ENCODE measurements around the gene PPP1R12B. TPM values are rescaled to one million over a fixed set of nuclear protein-coding genes. Genes with fewer than 3 reads are reported as not detected.
"Not testable (repeated sequence)": the region's sequence is repeated elsewhere in the genome, so short reads cannot be mapped to it uniquely, and the experiment has no call there.

The PPP1R12B gene
- total and polyA plus RNA-seq, 4 donors: 31.1 to 47.0 (median 39.2) TPM

DNA sequence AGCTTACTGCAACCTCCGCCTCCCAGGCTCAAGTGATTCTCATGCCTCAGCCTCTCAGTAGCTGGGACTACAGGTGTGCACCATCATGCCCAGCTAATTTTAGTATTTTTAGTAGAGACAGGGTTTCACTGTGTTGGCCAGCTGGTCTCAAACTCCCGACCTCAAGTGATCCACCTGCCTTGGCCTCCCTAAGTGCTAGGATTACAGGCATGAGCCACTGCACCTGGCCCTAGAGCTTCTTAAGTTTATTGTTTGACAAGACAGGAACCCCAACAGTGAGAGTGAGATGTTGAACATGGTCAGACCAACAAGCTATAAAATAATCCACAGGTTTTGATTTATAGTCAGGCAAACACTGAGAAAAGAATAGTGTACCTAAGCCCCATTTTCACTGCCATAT is 83.8 kb downstream of the PPP1R12B start:
- H3K27ac ChIP-seq (ENCODE audit: low read depth, low read length); H3K4me3 ChIP-seq (ENCODE audit: low read depth, low read length); H3K36me3 ChIP-seq (ENCODE audit: control insufficient read depth, insufficient read depth, low read length); H3K27me3 ChIP-seq (ENCODE audit: control insufficient read depth, insufficient read depth, low read length); DNase-seq (ENCODE audit: low read depth in 4 of 6, low spot score in 6 of 6); H3K9me3 ChIP-seq (ENCODE audit: control insufficient read depth, insufficient read depth, low read length); H3K4me1 ChIP-seq (ENCODE audit: control insufficient read depth, insufficient read depth, low read length): not testable (repeated sequence)
- WGBS (ENCODE audit: insufficient coverage): 90% methylated on average over 1 of the region's 2 CpGs

GRCh38 chr1:202433155-202434043 is 84.9 kb downstream of the PPP1R12B start:
- DNase-seq (ENCODE audit: low read depth in 4 of 6, low spot score in 6 of 6): no peak
- Histone ChIP-seq H3K4me1 (ENCODE audit: control insufficient read depth, insufficient read depth, low read length) (no peaks in the 10 kb centered on the region), H3K27ac (ENCODE audit: low read depth, low read length) (no peak overlapping the region), H3K4me3 (ENCODE audit: low read depth, low read length) (no peak overlapping the region), H3K9me3 (ENCODE audit: control insufficient read depth, insufficient read depth, low read length) (no peaks in the 10 kb centered on the region), H3K27me3 (ENCODE audit: control insufficient read depth, insufficient read depth, low read length) (no peaks in the 10 kb centered on the region), H3K36me3 (ENCODE audit: control insufficient read depth, insufficient read depth, low read length) (peaks cover 17% of the 10 kb centered on the region)
- WGBS (ENCODE audit: insufficient coverage): 85% methylated on average over 2 of the region's 3 CpGs

- Histone ChIP-seq H3K9me3 (ENCODE audit: control insufficient read depth, insufficient read depth, low read length) (no peaks in the 10 kb centered on the region), H3K27me3 (ENCODE audit: control insufficient read depth, insufficient read depth, low read length) (no peaks in the 10 kb centered on the region), H3K4me1 (ENCODE audit: control insufficient read depth, insufficient read depth, low read length) (no peaks in the 10 kb centered on the region), H3K36me3 (ENCODE audit: control insufficient read depth, insufficient read depth, low read length) (peaks cover 24% of the 10 kb centered on the region), H3K4me3 (ENCODE audit: low read depth, low read length) (no peak overlapping the region), H3K27ac (ENCODE audit: low read depth, low read length) (no peak overlapping the region)
- DNase-seq (ENCODE audit: low read depth in 4 of 6, low spot score in 6 of 6): no peak
Observed at GRCh38 chr1:202434059-202434458, 85.6 kb downstream of the PPP1R12B start.

DNA sequence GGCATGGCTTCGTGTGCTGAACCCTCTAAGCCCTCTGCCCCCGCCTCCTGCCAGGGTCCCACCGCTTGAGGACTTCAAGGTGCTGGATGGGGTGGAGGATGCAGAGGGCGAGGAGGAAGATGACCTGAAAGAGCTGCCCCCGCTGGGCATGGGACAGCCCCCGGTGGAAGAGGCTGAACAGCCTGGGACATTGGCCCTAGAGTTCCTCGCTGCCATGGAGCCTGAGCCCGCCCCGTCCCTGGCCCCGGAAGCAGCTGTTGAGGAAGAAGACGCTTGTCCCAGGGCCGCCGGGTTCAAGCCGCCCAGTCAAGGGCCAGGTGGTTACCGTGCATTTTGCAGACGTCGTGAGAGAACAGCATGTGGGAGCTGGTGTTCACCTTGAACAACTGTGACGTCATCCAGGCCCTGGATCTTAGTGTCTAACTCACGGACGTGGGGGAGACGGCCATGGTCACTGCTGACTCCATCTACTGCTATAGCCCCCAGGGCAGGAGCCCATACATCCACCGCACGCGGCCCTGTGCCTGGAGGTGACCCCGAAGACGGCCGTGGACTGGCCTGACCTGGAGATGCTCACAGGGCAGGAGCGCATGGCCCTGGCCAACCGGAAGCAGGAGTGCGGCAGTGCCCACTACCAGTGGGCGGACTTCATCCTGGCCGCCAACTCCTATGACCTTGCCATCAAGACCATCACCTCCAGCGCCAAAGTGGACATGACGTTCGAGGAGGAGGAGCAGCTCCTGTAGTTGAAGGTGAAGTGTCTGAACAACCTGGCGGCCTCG is 90.1 kb downstream of the PPP1R12B start:
- H3K27ac ChIP-seq (ENCODE audit: low read depth, low read length): no peak overlapping the region
- no peak for DNase-seq (ENCODE audit: low read depth in 4 of 6, low spot score in 6 of 6)
- peaks cover 28% of the 10 kb centered on the region for H3K36me3 ChIP-seq (ENCODE audit: control insufficient read depth, insufficient read depth, low read length)
- H3K27me3 ChIP-seq (ENCODE audit: control insufficient read depth, insufficient read depth, low read length): no peaks in the 10 kb centered on the region
- WGBS (ENCODE audit: insufficient coverage): 98% methylated on average over 35 of the region's 37 CpGs
- H3K4me1 ChIP-seq (ENCODE audit: control insufficient read depth, insufficient read depth, low read length): no peaks in the 10 kb centered on the region
- no peaks in the 10 kb centered on the region for H3K9me3 ChIP-seq (ENCODE audit: control insufficient read depth, insufficient read depth, low read length)
- no peak overlapping the region for H3K4me3 ChIP-seq (ENCODE audit: low read depth, low read length)

- Histone ChIP-seq H3K4me3 (ENCODE audit: low read depth, low read length) (no peak overlapping the region), H3K27me3 (ENCODE audit: control insufficient read depth, insufficient read depth, low read length) (no peaks in the 10 kb centered on the region), H3K9me3 (ENCODE audit: control insufficient read depth, insufficient read depth, low read length) (no peaks in the 10 kb centered on the region), H3K27ac (ENCODE audit: low read depth, low read length) (no peak overlapping the region), H3K36me3 (ENCODE audit: control insufficient read depth, insufficient read depth, low read length) (peaks cover 28% of the 10 kb centered on the region), H3K4me1 (ENCODE audit: control insufficient read depth, insufficient read depth, low read length) (no peaks in the 10 kb centered on the region)
- DNase-seq (ENCODE audit: low read depth in 4 of 6, low spot score in 6 of 6): no peak
- WGBS (ENCODE audit: insufficient coverage): 92% methylated on average over 14 of the region's 14 CpGs
Observed at GRCh38 chr1:202439308-202439707, 90.8 kb downstream of the PPP1R12B start.

DNA sequence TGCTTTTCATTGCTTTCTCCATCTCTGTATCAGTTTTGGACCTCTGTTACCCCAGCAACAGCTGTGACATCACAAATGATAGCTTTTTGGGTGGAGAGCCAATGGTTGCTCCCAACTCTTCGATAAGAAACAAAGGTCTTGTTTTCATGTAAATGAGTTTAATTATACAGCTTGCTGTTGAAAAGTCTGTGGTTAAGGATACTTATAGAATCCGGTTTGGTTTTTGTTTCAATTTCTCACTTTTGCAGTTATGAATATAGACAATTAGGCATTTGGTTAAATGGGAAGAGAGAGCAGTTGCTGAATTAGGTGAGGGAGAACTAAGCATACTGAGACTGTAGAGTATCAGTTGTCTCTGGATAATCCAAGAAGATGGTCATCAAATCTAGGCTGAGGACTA is 99.6 kb downstream of the PPP1R12B start:
- WGBS (ENCODE audit: insufficient coverage): no CpG with 5 or more reads among the region's 2 CpGs
- not testable (repeated sequence) for H3K4me3 ChIP-seq (ENCODE audit: low read depth, low read length); H3K9me3 ChIP-seq (ENCODE audit: control insufficient read depth, insufficient read depth, low read length); H3K27me3 ChIP-seq (ENCODE audit: control insufficient read depth, insufficient read depth, low read length); H3K4me1 ChIP-seq (ENCODE audit: control insufficient read depth, insufficient read depth, low read length); H3K27ac ChIP-seq (ENCODE audit: low read depth, low read length)
- DNase-seq (ENCODE audit: low read depth in 4 of 6, low spot score in 6 of 6): peak in 1 of 6 donors; percentile 7
- H3K36me3 ChIP-seq (ENCODE audit: control insufficient read depth, insufficient read depth, low read length): peaks cover 14% of the 10 kb centered on the region

DNA sequence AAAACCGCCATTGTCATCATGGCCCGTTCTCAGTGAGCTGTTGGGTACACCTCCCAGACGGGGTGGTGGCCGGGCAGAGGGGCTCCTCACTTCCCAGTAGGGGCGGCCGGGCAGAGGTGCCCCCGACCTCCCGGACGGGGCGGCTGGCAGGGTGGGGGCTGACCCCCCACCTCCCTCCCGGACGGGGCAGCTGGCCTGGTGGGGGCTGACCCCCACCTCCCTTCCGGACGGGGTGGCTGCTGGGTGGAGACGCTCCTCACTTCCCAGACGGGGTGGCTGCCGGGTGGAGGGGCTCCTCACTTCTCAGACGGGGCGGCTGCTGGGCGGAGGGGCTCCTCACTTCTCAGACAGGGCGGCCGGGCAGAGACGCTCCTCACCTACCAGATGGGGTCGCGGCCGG is 103.1 kb downstream of the PPP1R12B start:
- not testable (repeated sequence) for H3K4me1 ChIP-seq (ENCODE audit: control insufficient read depth, insufficient read depth, low read length); H3K9me3 ChIP-seq (ENCODE audit: control insufficient read depth, insufficient read depth, low read length); H3K27me3 ChIP-seq (ENCODE audit: control insufficient read depth, insufficient read depth, low read length); H3K27ac ChIP-seq (ENCODE audit: low read depth, low read length); H3K4me3 ChIP-seq (ENCODE audit: low read depth, low read length); DNase-seq (ENCODE audit: low read depth in 4 of 6, low spot score in 6 of 6)
- peaks cover 14% of the 10 kb centered on the region for H3K36me3 ChIP-seq (ENCODE audit: control insufficient read depth, insufficient read depth, low read length)
- 100% methylated on average over 7 of the region's 26 CpGs for whole genome bisulfite sequencing (ENCODE audit: insufficient coverage)

DNA sequence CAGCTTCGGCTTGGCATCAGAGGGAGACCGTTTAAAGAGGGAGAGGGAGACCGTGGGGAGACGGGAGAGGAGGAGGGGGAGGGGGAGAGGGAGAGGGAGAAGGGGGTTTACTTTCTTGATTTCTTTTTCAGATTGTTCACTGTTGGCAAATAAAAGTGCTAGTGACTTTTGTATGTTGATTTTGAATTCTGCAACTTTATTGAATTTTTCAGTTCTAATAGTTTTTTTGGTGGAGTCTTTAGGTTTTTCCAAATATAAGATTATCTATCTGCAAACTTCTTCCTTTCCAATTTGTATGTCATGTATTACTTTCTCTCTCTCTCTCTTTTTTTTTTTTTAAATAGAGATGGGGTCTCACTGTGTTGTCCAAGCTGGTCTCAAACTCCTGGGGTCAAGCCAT is 104.0 kb downstream of the PPP1R12B start:
- no peak overlapping the region for H3K4me3 ChIP-seq (ENCODE audit: low read depth, low read length)
- no peaks in the 10 kb centered on the region for H3K27me3 ChIP-seq (ENCODE audit: control insufficient read depth, insufficient read depth, low read length)
- H3K4me1 ChIP-seq (ENCODE audit: control insufficient read depth, insufficient read depth, low read length): no peaks in the 10 kb centered on the region
- no peak for DNase-seq (ENCODE audit: low read depth in 4 of 6, low spot score in 6 of 6)
- H3K9me3 ChIP-seq (ENCODE audit: control insufficient read depth, insufficient read depth, low read length): no peaks in the 10 kb centered on the region
- H3K27ac ChIP-seq (ENCODE audit: low read depth, low read length): no peak overlapping the region
- 100% methylated on average over 1 of the region's 4 CpGs for WGBS (ENCODE audit: insufficient coverage)
- H3K36me3 ChIP-seq (ENCODE audit: control insufficient read depth, insufficient read depth, low read length): peaks cover 14% of the 10 kb centered on the region

GRCh38 chr1:202456372-202457169 is 108.1 kb downstream of the PPP1R12B start:
- not testable (repeated sequence) for H3K9me3 ChIP-seq (ENCODE audit: control insufficient read depth, insufficient read depth, low read length); H3K4me3 ChIP-seq (ENCODE audit: low read depth, low read length); H3K4me1 ChIP-seq (ENCODE audit: control insufficient read depth, insufficient read depth, low read length); H3K27me3 ChIP-seq (ENCODE audit: control insufficient read depth, insufficient read depth, low read length); H3K27ac ChIP-seq (ENCODE audit: low read depth, low read length); DNase-seq (ENCODE audit: low read depth in 4 of 6, low spot score in 6 of 6); H3K36me3 ChIP-seq (ENCODE audit: control insufficient read depth, insufficient read depth, low read length)
- WGBS (ENCODE audit: insufficient coverage): 88% methylated on average over 1 of the region's 5 CpGs
